DLD1 (cell line): ENCODE results near the gene IL13.

Source experiments
- in situ Hi-C: cut with HindIII; loops from 2 replicates; pipeline ENCODE4 v1.10.0; 2017; ENCODE audit warnings: low sequenced_read_pairs

IL13 gene

DNA sequence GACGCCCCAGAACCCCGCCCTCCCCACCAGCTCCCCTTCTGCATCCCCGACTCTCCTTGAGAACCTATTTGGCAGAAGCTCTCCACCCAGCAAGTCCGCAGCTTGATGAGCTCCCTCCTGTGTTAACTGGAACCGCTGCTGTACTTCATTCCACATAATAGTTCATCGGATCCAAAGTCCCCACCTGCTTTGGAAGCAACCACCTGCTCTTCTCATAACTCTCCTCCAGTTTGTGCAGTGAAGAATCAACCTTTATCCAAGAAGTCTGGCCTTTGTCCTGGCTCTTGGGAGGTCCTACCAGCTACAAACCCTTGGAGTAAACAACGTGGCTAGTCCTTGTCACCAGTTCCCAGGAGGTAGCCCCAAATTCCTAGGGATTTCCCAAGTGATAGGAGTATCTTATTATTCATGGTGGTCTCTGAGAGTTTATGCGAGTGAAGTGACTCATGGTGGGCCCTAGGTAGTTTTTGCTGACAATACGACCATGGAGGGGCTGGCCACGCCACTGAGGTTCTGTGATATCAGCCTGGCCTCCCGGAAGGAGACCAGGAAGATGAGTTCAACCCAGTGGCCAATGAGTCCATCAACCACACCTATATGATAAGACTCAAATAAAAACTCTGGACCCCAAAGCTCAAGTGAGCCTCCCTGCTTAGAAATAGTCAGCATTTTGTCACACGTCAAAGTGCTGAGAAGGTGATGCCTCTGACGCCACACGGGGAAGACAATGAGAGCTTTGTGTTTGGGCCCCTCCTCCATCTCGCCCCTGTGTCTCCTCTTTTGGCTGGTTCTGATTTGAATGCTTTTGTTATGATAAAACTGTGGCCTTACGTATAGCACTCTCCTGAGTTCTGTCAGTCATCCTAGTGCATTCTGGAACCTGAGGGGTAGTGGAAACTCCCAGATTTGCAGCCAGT, 12.3 kb downstream of the IL13 start:
- in situ Hi-C loops = no loop called here

DNA sequence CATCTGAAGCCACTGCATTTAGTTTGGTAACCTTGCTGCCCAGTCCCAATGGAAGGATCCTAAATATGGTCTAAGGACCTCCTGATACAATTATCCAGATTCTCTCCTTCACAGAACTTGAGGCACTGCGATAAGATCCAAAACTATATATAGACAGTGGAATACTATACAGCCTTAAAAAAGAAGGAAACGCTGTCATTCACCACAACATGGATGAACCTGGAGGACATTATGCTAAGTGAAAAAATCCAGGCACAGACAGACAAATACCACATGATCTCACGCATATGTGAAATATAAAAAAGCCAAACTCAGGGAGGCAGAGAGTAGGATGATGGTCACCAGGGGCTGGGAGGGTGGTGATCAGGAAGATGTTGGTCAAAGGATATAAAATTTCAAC, 13.0 kb downstream of the IL13 start:
- in situ Hi-C loops = no loop called here

DNA sequence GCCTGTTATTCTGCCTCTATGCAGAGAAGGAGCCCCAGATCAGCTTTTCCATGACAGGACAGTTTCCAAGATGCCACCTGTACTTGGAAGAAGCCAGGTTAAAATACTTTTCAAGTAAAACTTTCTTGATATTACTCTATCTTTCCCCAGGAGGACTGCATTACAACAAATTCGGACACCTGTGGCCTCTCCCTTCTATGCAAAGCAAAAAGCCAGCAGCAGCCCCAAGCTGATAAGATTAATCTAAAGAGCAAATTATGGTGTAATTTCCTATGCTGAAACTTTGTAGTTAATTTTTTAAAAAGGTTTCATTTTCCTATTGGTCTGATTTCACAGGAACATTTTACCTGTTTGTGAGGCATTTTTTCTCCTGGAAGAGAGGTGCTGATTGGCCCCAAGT, 15.5 kb downstream of the IL13 start:
- in situ Hi-C loops = no loop called here

GRCh38 chr5:132673939-132674630, 16.1 kb downstream of the IL13 start, which contains the start of gene IL4:
IL4 (plus strand) TSS chr5:132673989; CDS start chr5:132674051, 62 bp downstream.
- in situ Hi-C loops = no loop called here

GRCh38 chr5:132674671-132675506, 16.9 kb downstream of the IL13 start:
- in situ Hi-C loops = no loop called here

DNA sequence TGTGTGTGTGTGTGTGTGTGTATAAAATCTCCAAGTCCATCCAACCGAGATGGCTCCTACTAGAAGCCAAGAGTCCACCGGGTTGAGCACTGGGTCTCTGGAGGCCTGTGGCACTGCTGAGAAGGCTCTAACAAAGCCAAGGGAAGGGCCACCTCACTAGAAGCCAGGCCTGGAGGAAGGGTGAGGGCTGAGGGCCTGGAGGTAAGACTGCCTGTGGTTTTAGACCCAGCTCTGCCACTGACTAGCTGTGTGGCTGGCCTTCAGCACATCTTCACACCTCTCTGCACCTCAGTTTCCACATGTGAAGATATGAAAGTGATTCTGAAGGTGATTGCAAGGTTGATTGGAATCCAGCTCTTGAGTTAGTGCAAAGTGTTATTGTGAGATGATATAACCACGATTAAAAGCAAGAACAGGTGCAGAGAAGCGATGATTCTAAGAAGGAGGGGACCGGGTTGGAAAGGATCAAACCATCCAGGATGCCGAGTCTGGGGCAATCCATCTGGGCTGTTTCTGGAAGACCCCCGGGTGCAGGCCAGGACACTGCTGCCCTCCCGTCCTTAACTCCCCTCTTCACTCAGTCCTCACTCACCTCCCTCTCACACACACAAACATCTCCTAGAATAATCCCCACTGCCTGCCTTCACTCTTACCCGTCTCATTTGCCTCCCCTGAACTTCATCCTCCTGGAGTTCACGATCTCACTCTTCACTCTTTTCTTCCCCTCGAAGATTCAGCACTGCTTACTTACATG, 18.1 kb downstream of the IL13 start:
- in situ Hi-C loops = no loop called here

- in situ Hi-C loops = no loop called here
These were observed 19.2 kb downstream of the IL13 start for GRCh38 chr5:132677191-132677590.

GRCh38 chr5:132677682-132678400, 19.9 kb downstream of the IL13 start:
- in situ Hi-C loops = no loop called here

DNA sequence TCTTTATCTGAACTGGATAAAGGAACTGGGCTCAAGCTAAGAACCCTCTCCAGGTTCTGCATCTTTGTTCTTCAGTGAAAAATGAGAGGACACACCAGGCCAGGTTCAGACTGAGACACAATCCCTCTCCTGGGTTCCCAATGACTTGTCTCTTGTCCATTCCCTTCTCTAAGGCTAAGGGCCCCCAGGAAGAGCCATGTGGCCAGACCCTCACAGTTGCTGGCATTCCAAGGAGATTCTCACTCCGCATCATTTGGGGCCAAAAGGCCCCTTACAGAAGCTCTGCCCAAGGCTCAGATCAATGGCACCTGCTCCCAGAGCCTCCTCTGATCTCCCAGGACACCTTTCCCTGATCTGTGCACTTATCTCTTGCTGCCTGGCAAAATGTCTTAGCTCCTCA, 20.8 kb downstream of the IL13 start:
- in situ Hi-C loops = no loop called here

GRCh38 chr5:132679166-132679565, 21.2 kb downstream of the IL13 start:
- in situ Hi-C loops = no loop called here

- in situ Hi-C loops = no loop called here
These were observed 21.9 kb downstream of the IL13 start for GRCh38 chr5:132679717-132680380.

- in situ Hi-C loops = no loop called here
These were observed 23.0 kb downstream of the IL13 start for GRCh38 chr5:132680780-132681475.

GRCh38 chr5:132681476-132681831, 23.5 kb downstream of the IL13 start:
- in situ Hi-C loops = no loop called here

- in situ Hi-C loops = no loop called here
These were observed 24.0 kb downstream of the IL13 start for GRCh38 chr5:132681983-132682382.

DNA sequence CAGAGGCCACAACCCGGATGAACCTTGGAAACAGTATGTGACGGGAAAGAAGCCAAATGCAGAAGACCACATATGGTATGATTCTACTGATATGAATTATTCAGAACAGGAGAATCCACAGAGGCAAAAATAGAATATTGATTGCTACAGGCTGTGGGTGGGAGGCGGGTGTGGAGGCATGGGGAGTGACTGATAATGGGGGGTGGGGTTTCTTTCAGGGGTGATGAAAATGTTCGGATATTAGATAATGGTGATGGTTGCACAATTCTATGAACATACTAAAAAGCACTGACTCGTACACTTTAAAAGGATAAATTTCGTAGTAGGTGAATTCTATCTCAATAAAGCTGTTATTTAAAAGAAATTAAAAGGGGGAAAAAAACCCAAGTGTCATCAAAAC, 26.5 kb downstream of the IL13 start:
- in situ Hi-C loops = no loop called here

DNA sequence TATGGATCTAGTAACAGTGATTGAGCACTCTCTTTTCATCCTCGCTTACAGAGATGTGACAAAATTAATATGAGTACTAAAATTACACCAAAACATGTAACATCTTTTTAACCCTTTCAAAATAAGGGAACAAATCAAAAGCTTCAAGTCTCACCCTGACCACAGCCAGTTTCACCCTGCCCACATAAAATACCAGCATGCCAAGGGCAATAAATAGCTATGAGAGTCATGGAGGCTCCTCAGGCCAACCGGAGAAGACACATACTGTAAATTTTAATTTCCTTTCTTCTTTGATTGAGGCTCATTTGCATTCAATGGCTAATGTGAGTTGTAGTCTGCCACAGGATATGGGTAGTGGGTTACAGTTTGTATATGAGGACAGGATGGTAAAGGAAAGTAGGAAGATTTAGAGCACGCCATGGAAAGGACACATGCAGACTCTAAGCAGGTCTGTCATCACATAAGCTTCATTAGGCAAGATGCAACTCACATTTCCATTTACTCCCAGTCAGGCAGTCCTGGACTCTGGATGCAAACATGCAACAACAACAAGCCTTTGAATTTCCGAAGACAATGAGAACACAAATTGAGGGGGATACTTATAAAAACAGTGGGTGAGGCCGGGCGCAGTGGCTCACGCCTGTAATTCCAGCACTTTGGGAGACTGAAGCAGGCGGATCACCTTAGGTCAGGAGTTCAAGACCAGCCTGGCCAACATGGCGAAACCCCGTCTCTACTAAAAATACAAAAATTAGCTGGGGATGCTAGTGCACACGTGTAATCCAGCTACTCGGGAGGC, 27.1 kb downstream of the IL13 start:
- in situ Hi-C loops = no loop called here

GRCh38 chr5:132686193-132686592, 28.2 kb downstream of the IL13 start:
- in situ Hi-C loops = no loop called here

- in situ Hi-C loops = no loop called here
These were observed 30.0 kb downstream of the IL13 start for GRCh38 chr5:132687995-132688394.
